Pons (tissue), 1 donor: Measurements from ENCODE around the gene CCDC68.
"Not testable (repeated sequence)": the region's sequence is repeated elsewhere in the genome, so short reads cannot be mapped to it uniquely, and the experiment has no call there.

ENCODE experiments used
- DNase-seq: peaks from one replicate; pipeline ENCODE4 v3.0.0-alpha.2; 2016; ENCODE audit warnings: low spot score

The CCDC68 gene

DNA sequence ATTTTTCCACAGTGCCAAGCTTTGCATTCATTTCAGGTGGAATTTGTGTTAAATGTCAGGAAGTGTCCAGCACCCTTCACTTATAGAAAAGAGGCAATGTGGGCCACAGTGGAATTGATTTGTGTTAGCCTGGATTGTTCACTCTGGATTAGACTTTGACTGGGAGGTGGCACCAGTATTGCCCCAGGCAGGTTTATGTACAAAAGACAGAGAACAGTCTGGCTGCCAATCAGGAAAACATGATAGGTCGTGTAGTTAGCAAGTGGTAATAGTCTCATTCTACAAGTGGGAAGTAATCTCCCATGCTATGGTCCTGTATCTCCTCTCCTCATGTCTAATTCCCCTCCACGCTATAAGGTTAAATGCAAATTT lies 85.4 kb downstream of the CCDC68 start:
- no peak for DNase-seq

DNA sequence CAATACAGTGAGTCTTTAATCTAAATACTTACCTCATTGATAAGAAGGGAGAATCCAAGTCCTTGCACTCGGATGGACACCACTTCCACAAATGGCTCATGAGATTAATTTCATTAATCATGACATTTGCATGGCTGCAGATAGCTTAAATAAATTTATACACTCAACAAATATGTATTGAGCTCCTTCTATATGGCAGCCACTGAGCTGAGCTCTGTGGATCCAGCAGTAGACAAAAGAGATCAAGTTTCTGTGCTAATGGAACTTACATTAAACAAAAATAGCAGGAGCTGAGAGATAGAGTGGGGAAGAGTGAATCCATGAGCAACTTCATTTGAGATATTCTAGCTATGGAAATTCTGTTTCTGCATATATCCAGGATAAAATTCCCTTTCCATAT lies 86.6 kb downstream of the CCDC68 start:
- DNase-seq = no peak

DNA sequence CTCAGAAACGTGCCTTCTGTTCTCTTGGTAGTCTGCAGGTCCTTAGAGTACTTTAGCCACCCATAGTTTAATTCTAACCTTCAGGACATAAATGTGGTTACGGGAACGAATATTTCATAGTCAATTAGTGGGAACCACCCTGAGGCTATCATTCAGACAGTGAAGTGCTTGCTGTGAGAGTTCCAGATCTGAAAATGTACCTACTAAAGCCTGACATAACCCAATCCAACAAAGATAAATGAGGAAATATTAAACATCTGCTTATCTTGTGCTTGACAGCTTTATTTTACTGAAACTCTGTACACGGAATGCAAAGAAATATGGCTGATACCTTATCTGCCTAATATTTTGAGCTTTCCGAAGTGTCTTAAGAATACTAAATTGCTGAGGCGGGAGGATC lies 88.0 kb downstream of the CCDC68 start:
- no peak for DNase-seq

DNA sequence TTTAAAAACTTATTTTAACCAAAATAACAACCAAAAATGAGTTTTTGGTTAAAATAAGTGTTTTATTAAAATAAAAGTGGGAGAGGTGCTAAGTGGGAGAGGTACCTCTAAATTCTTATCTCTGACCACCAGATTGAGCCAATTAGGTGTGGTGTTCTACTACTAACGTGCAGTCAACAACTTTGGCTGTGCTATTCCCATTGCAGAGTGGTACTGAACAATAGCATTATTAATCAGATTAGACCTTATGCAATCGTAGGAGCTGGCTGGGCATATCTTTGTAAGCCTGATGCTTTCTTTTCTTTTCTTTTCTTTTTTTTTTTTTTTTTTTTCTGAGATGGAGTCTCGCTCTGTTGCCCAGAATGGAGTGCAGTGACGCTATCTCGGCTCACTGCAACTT lies 92.1 kb downstream of the CCDC68 start:
- no peak for DNase-seq

DNA sequence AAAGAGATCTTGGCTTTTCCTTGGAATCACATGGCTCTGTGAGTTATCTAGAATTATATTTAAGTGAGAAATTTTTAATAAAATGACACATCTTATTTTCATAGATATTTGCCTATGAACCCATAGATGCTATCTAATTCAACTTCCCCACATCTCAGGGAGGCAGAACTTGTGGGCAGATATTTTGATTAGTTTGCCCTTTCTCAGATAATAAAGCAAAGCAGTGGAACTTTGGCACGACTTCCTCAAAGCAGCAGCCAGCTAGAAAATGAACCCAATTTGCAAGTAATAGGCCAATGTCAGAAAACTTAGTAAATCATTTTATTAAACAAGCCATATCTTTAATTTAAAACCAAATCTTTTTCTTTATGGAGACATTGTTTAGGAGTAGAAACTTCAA lies 98.3 kb downstream of the CCDC68 start:
- no peak for DNase-seq

DNA sequence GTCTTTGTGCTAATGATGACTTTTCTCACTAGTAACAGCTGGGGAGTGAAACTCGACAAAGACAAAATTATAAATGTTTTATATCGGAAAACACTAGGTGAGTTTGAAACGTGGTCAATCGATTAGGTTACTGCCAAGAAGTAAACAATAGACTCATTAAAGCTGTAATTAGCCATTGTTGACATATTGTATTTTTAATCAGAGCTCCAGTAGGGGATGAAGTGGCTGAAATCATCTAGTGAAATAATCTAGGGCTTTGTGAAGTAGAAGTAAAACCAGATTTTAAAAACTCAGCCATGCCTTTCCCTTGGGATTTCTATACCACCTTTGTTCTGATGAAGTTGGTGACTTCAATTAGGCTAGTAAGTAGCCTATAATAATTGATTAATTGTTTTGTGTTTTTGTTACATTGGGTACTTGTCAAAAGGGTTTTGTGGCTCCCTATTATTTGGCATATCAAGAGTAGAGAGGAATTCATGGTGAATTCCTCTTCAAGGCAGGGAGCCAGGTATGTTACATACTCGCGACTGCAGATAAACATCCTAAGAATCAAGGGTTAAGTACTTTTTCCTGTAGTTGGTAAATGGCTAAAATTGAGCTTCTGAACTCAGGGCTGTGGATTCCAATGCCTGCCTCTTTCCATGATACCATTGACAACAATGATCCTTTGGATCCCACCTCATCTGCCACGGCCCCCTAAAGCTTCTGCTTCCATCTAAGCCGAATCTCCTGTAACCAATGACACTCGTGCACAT lies 99.4 kb downstream of the CCDC68 start:
- no peak for DNase-seq

DNA sequence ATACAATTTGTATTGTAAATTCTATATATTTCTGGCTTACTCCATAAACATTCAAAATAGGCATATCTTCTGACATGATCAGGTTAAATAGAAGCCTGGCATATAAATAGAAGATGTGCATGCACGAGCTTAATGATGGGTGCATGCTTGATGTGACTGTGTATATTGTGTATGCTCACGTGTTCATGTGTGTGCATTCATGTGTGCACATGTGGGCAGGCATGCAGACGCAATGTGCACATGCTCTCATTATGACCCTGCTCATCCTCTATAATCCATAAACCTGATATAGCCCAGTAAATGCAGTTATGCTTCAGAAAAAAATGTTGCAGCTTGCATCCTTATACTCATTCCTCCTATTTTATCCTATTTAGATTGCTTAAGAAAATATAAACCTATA lies 101.8 kb downstream of the CCDC68 start:
- DNase-seq = no peak

DNA sequence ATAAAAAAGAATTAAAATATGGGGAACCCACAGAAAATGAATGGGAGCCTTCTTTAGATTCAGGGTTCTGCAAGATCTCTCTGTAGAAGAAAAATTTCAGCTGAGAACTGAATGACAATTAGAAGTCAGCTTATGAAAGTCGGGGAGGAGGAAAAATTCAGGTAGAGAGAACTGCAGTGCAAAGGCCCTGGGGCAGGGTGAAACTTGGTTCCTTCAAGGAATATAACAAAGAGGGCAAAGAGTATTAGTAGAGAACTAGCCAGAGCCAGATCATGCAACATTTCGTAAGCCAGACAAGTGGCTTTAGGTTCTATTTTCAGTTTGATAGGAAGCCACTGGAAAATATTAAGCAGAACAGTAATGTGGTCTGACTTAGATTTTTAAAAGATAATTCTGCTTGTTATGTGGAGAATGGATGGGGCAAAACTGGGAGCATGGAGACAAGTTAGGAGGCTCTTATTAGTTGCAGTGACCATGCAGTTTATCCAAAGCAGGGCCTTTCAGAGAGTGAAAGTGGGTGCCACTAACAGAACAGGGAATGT lies 103.1 kb downstream of the CCDC68 start:
- no peak for DNase-seq

DNA sequence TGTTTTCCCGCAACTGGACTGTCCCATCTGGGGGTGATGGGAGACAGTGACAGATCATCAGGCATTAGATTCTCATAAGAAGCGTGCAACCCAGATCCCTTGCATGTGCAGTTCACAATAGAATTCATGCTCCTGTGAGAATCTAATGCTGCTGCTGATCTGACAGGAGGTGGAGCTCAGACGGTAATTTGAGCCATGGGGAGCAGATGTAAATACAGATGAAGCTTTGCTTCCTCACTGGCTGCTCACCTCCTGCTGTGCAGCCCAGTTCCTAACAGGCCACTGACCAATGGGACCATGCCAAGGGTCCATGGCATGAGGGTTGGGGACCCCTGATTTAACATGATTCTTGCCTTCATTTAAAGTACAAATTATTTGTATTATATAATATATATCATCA lies 104.2 kb downstream of the CCDC68 start:
- DNase-seq = not testable (repeated sequence)

DNA sequence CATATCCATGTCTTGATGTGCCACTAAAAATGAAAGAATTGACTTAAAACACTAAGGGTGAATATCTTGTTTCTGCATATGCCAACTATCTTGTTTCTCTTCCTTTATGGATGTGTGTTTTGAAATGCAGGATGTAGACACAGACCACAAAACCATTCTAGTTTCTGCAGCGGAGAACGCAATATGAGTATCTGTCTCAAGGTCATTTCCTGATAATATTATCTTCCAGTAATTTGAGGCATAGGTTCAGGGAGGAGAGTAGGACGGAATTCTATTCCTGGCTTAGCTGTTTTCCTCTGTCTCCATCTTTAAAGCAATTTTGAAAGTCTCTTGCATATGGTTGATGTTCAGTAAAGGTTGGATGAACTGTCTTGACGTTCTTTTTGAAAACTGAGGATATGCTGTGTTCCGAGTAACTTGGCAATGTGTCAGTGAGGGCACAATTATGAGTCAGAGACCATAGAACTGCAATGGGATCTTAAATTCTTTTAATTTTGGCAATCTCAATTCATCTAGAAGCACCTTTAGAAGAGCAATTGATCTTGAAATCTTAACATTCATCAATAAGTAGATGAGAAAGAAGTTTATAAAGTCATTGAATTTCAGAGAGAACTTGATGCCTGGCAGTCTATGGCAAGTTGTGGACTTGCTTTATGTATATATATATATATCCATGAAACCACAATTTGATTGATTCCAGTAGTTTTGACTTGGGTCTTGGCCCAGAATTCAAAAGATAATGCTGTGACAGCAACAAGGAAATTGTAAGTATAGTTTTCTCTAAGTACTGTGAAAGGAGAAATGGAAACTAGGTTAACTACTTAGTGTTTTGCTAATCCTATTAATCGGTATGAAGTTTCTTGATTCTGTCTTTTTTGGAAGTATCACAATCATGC lies 106.2 kb downstream of the CCDC68 start:
- DNase-seq = no peak
